Left ventricle myocardium inferior (tissue), 1 donor: Measurements from ENCODE around the gene CD69. TPM values are rescaled to one million over a fixed set of nuclear protein-coding genes. Genes with fewer than 3 reads are reported as not detected.

Experiments
- DNase-seq: peaks from one replicate; pipeline ENCODE4 v3.0.0-alpha.2; 2020
- H3K27ac ChIP-seq: fragments of 200-600 bp; replicated peaks from 2 replicates; pipeline ENCODE4 v1.8.0; 2021
- H3K27me3 ChIP-seq: fragments of 200-600 bp; 2 replicates; pipeline ENCODE4 v1.8.0; 2021; ENCODE audit warnings: low read depth
- H3K36me3 ChIP-seq: fragments of 200-600 bp; 2 replicates; pipeline ENCODE4 v1.8.0; 2021
- H3K4me1 ChIP-seq: fragments of 200-600 bp; 2 replicates; pipeline ENCODE4 v1.8.0; 2021
- H3K4me3 ChIP-seq: fragments of 200-600 bp; 2 replicates; pipeline ENCODE4 v1.8.0; 2021; ENCODE audit warnings: mild to moderate bottlenecking, moderate library complexity
- H3K9me3 ChIP-seq: fragments of 200-600 bp; replicated peaks from 2 replicates; pipeline ENCODE4 v1.8.0; 2021
- CTCF ChIP-seq: fragments of 200-600 bp; IDR thresholded peaks from 2 replicates; pipeline ENCODE4 v1.8.0; 2021; ENCODE audit warnings: antibody characterized with exemption, mild to moderate bottlenecking, borderline replicate concordance
- intact Hi-C: fragments of 100-400 bp; cut with micrococcal nuclease; formaldehyde crosslinking; loops from one replicate; pipeline ENCODE4 v1.11.0; 2022
- total RNA-seq: library from RNA; stranded (reverse); fragmentation: NEBNext Ultra II Directional; extraction: Animal tissue kit (Norgen Biotek cat#: 25700); gene quantifications from one replicate; pipeline ENCODE4 v1.2.1, GENCODE V29; 2021
- donor health status: DM: no; HTN: yes; CAD: no; lungs with severe emphysema.

CD69 gene
- total RNA-seq, 1 donor from 2014 or later: 0.25 TPM

GRCh38 chr12:9730591-9730990, 30.1 kb downstream of the CD69 start:
- Histone ChIP-seq H3K4me1 (no peaks in the 10 kb centered on the region), H3K27ac (no peak overlapping the region), H3K36me3 (no peaks in the 10 kb centered on the region), H3K4me3 (no peak overlapping the region), H3K9me3 (no peaks in the 10 kb centered on the region), H3K27me3 (no peaks in the 10 kb centered on the region)
- intact Hi-C loops: no loop called here
- TF ChIP-seq CTCF: no peak
- no peak for DNase-seq

GRCh38 chr12:9730011-9730410, 30.7 kb downstream of the CD69 start:
- intact Hi-C loops: no loop called here
- no peak overlapping the region for H3K4me3 ChIP-seq
- DNase-seq: no peak

GRCh38 chr12:9729082-9729481, 31.6 kb downstream of the CD69 start:
- Histone ChIP-seq H3K36me3 (no peaks in the 10 kb centered on the region), H3K9me3 (no peaks in the 10 kb centered on the region), H3K27me3 (no peaks in the 10 kb centered on the region), H3K27ac (no peak overlapping the region), H3K4me3 (no peak overlapping the region), H3K4me1 (no peaks in the 10 kb centered on the region)
- DNase-seq: no peak
- intact Hi-C loops: no loop called here
- no peak for TF ChIP-seq CTCF

More at GRCh38 chr12:9730011-9730410, 30.7 kb downstream of the CD69 start:
- Histone ChIP-seq H3K36me3 (no peaks in the 10 kb centered on the region), H3K4me1 (no peaks in the 10 kb centered on the region), H3K9me3 (no peaks in the 10 kb centered on the region), H3K27ac (no peak overlapping the region), H3K27me3 (no peaks in the 10 kb centered on the region)
- TF ChIP-seq CTCF: no peak

GRCh38 chr12:9727813-9728212, 32.9 kb downstream of the CD69 start:
- no peak overlapping the region for H3K4me3 ChIP-seq
- intact Hi-C loops: no loop called here
- H3K27me3 ChIP-seq: no peaks in the 10 kb centered on the region
- no peaks in the 10 kb centered on the region for H3K36me3 ChIP-seq
- DNase-seq: no peak
- H3K27ac ChIP-seq: no peak overlapping the region
- no peaks in the 10 kb centered on the region for H3K4me1 ChIP-seq
- TF ChIP-seq CTCF: no peak
- no peaks in the 10 kb centered on the region for H3K9me3 ChIP-seq

GRCh38 chr12:9725213-9725870, 35.4 kb downstream of the CD69 start:
- Histone ChIP-seq H3K36me3 (no peaks in the 10 kb centered on the region), H3K9me3 (no peaks in the 10 kb centered on the region), H3K27me3 (peaks cover 5% of the 10 kb centered on the region), H3K27ac (no peak overlapping the region), H3K4me3 (no peak overlapping the region), H3K4me1 (no peaks in the 10 kb centered on the region)
- TF ChIP-seq CTCF: no peak
- intact Hi-C loops: no loop called here
- no peak for DNase-seq
